ENCODE measurements around the gene TM2D3.

Gene TM2D3

GRCh38 chr15:101599091-101599490 is 53.1 kb downstream of the TM2D3 start:
- no peak for DNase-seq

DNA sequence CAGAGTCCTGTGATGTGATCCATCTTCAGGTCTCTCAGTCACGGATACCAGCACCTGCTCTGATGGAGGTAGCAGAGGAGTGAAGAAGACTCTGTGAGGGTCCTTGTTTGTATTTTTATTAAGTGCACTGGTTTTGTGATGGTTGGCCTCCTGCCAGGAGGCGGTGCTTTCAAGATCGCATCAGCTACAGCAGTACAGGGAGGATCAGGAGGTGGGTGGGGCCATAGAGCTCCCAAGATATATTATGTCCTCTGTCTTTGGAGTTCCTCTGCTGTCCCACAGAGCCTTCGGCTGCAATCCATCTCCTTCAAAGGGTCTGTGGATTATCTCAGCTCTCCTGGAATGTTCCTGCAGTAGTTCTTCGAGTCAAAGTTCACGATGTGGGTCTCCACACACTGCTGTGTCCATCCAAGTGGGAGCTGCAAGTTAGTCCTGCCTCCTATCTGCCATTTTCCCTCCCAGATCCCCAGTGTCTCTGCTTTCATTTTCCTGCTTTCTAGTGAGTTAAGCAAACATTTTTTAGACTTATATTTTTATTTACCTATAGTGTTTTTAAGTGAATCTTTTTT is 54.7 kb downstream of the TM2D3 start:
- DNase-seq: no peak

- no peak for DNase-seq
These were observed 55.5 kb downstream of the TM2D3 start for GRCh38 chr15:101596633-101597032.

Measured in NCI-H2227 treated with DMSO at 0.1 percent for 48 hours (cell line).